Hepatocyte (in vitro differentiated cells): ENCODE results near the gene ZHX3.

Experiments
- CTCF ChIP-seq: fragments of 200-600 bp; sonication (generic); IDR thresholded peaks from 2 replicates; pipeline ENCODE4 v1.5.1; 2016; ENCODE audit warnings: antibody characterized with exemption, mild to moderate bottlenecking; ENCODE audit not compliant: poor library complexity
- EZH2 ChIP-seq: fragments of 200-600 bp; sonication (generic); IDR thresholded peaks from 2 replicates; pipeline ENCODE4 v1.6.1; 2016; ENCODE audit warnings: antibody characterized with exemption, mild to moderate bottlenecking, borderline replicate concordance

- TF ChIP-seq CTCF (no peak), EZH2 (no peak)
These were observed 42.2 kb downstream of the ZHX3 start for GRCh38 chr20:41275301-41275731.
